ENCODE data around the gene ACKR3.

GRCh38 chr2:236587861-236588815 is 18.5 kb downstream of the ACKR3 start:
- TF ChIP-seq CTCF (IDR thresholded peaks at IDR 0.05) = no peak
- TF ChIP-seq POLR2A (IDR thresholded peaks at IDR 0.05) = no peak
